Cortex of kidney (tissue), 1 donor: ENCODE data around the gene ZNF132.
"Not testable (repeated sequence)": the region's sequence is repeated elsewhere in the genome, so short reads cannot be mapped to it uniquely, and the experiment has no call there.

Experiments used
- DNase-seq: peaks from one replicate; lab custom pipeline; 2025; lab: John Stamatoyannopoulos, UW

The ZNF132 gene

GRCh38 chr19:58468216-58468839 is 28.4 kb upstream of the ZNF132 start:
- no peak for DNase-seq

- DNase-seq: peak; percentile 45
These were observed 27.0 kb upstream of the ZNF132 start, which contains the start of gene ZNF324 for GRCh38 chr19:58466760-58467589. Gene ZNF324 (plus strand): TSS chr19:58467080. CDS start chr19:58469186, 2,106 bp downstream.

GRCh38 chr19:58466089-58466759 is 26.3 kb upstream of the ZNF132 start:
- DNase-seq: no peak

- DNase-seq: no peak
These were observed 20.1 kb upstream of the ZNF132 start for GRCh38 chr19:58460039-58460438.

GRCh38 chr19:58456111-58456510 is 16.2 kb upstream of the ZNF132 start:
- DNase-seq: no peak

- no peak for DNase-seq
These were observed 15.4 kb upstream of the ZNF132 start for GRCh38 chr19:58455306-58455705.

- no peak for DNase-seq
These were observed 13.8 kb upstream of the ZNF132 start for GRCh38 chr19:58453743-58454142.

GRCh38 chr19:58451358-58452101 is 11.6 kb upstream of the ZNF132 start, which contains the start of gene ZNF324B:
Gene ZNF324B (plus strand): TSS chr19:58451622. CDS start chr19:58453702, 2,080 bp downstream.
- DNase-seq: no peak

GRCh38 chr19:58450856-58451357 is 11.0 kb upstream of the ZNF132 start:
- no peak for DNase-seq

GRCh38 chr19:58449980-58450379 is 10.0 kb upstream of the ZNF132 start:
- not testable (repeated sequence) for DNase-seq

- not testable (repeated sequence) for DNase-seq
These were observed 8.9 kb upstream of the ZNF132 start for GRCh38 chr19:58448860-58449259.

- not testable (repeated sequence) for DNase-seq
These were observed 3.0 kb upstream of the ZNF132 start for GRCh38 chr19:58442986-58443385.

- DNase-seq: no peak
These were observed 603 bp upstream of the ZNF132 start for GRCh38 chr19:58440556-58440955.

GRCh38 chr19:58434217-58434616 is 5.7 kb downstream of the ZNF132 start:
- no peak for DNase-seq

GRCh38 chr19:58429745-58430144 is 10.2 kb downstream of the ZNF132 start:
- DNase-seq: no peak

GRCh38 chr19:58428617-58429016 is 11.3 kb downstream of the ZNF132 start:
- no peak for DNase-seq

GRCh38 chr19:58417071-58417470 is 22.9 kb downstream of the ZNF132 start:
- DNase-seq: no peak

GRCh38 chr19:58416604-58417003 is 23.3 kb downstream of the ZNF132 start:
- no peak for DNase-seq

GRCh38 chr19:58409010-58409790 is 30.8 kb downstream of the ZNF132 start:
- DNase-seq: no peak

- peak; percentile 79 for DNase-seq
These were observed 31.6 kb downstream of the ZNF132 start, which contains the start of gene ZNF584 for GRCh38 chr19:58408152-58409009. Gene ZNF584 (plus strand): TSS chr19:58408649. CDS start chr19:58409148, 499 bp downstream.
